GM21515 (cell line): ENCODE results near the gene UNC5A.

Source experiments
- ATAC-seq: cut with Tn5 transposase; IDR thresholded peaks from one replicate; pipeline ENCODE4 v1.9.1; 2021; ENCODE audit not compliant: unreplicated experiment

UNC5A gene

DNA sequence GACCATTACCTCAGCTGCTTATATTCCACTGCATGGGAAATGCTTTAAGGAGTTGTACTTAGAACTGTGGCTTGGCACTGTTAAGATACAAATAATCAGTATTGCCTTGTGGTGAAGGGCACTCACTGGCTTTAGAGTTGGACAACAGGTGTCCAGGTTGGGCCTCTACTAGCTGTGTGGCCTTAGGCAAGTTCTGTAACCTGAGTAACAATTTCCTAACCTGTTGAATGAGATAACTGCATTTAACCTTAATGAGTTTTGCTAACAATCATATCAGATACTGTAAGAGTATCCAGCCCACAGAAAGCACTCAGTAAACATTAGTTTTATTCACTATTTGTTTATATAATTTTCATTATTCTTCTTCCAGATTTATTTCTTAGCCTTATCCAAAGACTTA, 106.0 kb downstream of the UNC5A start:
- no peak for ATAC-seq

DNA sequence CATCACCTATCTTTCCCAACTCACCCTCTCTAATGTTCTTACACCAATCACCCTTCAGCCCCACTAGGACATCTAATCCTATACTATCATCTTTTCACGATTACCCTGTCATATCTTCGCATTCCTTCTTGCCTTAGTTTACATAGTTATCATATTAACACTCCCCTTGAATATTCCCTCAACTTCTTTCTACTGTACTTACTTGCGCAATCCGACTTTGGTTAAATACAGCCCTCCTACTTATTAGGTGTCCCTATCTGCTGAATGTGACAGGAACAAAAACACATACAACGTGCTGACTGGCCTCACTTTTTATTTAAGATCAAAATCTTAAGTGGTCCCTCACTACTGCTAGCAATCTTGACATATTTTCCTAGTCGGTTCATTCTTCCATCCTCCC, 108.3 kb downstream of the UNC5A start:
- ATAC-seq, result no peak

DNA sequence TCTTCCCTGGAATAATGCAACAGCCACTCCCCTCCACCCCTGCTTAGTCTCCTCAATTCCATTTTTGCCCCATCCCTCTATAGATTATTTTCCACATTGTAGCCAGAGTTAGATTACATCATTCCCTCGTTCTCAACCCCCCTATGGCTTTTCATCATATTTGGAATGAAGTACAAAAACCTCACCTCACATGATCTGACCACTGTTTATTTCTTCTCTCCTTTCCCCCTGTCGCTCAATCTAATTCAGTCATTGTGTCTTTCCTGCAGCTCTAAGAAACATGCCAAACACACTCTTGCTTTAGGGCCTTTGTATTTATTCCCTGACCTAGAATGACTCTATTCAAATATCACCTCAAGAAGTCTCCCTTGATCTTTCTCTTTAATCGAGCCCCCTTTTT, 111.4 kb downstream of the UNC5A start:
- no peak for ATAC-seq

DNA sequence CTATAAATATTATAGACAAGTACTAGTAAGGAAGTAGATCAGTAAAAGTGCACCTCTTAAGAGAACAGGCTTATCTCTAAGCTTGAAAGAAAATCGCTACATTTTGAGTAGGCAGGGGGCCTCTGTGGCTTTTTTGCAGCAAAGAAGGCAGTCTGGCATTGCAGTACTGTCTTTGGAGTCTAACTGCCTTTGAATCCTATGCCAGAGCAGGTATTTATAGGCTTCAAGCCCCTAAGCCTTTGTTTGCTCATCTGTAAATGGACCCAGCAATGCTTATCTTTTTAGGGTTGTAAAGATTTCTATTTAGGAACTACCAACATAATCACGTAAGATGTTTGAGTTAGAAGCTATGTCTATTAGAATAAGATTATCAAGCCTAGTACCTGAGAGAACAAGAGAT, 112.5 kb downstream of the UNC5A start:
- no peak for ATAC-seq

DNA sequence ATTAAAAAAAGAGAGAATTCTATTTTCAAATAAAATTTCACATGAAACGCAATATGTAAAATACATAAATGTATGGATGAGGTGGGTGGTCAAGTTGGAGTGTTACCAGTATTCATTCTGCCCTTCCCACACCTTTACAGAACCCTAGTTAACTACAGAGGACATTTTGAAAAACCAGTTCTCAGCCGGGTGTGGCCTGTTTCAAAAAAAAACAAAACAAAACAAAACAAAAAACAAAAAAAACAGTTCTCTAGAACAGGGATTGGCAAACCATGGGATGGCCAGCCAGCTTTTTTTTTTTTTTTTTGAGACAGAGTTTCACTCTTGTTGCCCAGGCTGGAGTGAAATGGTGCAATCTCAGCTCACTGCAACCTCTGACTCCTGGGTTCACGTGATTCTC, 117.2 kb downstream of the UNC5A start:
- no peak for ATAC-seq

DNA sequence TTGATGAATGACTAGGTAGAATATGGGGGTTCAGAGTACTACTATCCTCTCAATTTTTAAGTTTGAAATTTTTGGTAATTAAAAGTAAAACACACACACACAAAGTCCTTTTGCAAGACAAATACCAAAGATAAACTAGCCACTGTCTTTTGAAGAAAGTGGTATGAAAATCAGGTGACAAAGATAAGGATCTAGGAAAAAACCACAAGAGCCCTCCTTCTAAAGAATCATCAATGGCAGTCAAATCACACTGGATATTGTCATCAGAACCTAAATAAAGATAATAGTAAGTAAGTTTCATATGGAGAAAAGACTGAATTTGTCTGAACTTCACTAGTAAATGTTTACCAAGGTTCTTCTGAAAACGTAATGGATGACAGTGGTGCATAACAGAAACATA, 119.3 kb downstream of the UNC5A start:
- no peak for ATAC-seq
